GM20000 (cell line): ENCODE data around the gene CCAR1.
"Not testable (repeated sequence)": the region's sequence is repeated elsewhere in the genome, so short reads cannot be mapped to it uniquely, and the experiment has no call there.

Experiments used
- DNase-seq: peaks from one replicate; pipeline ENCODE4 v3.0.0; 2012; ENCODE audit warnings: low spot score
- TF ChIP-seq, protein P1 (sequence below): IDR thresholded peaks from 2 replicates; pipeline ENCODE4 v1.5.1; 2012; ENCODE audit warnings: mild to moderate bottlenecking, control low read depth; ENCODE audit errors: extremely low read depth, missing control alignments

CCAR1 gene, protein sequence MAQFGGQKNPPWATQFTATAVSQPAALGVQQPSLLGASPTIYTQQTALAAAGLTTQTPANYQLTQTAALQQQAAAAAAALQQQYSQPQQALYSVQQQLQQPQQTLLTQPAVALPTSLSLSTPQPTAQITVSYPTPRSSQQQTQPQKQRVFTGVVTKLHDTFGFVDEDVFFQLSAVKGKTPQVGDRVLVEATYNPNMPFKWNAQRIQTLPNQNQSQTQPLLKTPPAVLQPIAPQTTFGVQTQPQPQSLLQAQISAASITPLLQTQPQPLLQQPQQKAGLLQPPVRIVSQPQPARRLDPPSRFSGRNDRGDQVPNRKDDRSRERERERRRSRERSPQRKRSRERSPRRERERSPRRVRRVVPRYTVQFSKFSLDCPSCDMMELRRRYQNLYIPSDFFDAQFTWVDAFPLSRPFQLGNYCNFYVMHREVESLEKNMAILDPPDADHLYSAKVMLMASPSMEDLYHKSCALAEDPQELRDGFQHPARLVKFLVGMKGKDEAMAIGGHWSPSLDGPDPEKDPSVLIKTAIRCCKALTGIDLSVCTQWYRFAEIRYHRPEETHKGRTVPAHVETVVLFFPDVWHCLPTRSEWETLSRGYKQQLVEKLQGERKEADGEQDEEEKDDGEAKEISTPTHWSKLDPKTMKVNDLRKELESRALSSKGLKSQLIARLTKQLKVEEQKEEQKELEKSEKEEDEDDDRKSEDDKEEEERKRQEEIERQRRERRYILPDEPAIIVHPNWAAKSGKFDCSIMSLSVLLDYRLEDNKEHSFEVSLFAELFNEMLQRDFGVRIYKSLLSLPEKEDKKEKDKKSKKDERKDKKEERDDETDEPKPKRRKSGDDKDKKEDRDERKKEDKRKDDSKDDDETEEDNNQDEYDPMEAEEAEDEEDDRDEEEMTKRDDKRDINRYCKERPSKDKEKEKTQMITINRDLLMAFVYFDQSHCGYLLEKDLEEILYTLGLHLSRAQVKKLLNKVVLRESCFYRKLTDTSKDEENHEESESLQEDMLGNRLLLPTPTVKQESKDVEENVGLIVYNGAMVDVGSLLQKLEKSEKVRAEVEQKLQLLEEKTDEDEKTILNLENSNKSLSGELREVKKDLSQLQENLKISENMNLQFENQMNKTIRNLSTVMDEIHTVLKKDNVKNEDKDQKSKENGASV

DNA sequence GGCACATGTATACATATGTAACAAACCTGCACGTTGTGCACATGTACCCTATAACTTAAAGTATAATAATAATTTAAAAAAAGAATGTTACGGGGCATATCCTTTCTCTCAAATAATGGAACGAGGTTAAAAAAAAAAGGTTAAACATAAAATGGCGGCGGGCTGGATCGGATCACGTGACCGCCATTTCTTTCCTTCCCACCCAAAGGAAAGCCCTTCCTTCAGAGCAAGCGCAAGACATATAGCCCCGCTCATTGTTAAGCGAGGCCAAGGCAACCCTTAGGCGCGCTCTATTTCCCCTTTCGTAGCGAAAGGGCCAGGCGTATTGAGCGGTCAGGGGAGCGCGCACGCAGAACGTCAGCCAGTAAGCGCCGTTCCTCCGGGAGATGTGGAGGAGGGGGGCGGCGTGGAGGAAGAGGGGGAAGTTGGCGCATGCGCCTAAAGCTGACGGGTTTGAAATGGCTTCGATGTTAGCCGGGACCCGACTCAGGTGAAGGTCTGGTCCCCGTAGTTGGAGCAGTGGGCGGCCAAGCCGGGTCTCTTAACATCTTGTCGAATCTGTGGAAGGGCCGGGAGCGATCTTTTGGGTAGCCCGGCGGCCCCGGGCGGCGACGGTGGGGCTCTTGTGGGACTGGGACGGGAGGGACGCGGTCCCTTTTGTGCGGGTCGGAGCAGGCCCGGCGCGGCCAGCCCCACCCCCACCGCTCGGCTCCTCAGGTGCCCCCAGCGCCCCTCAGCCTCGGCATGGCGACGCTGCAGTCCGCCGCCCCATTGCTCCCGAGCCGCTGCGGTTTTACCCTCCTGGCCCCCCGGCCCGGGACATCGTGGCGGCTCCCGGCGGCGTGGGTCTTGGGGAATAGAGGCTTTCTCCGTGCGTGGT lies at the start of gene CCAR1:
CCAR1 (plus strand) TSS at position 447 of the 880 bp plus-strand sequence. CDS start 1,266 bp downstream, outside the sequence.
- TF ChIP-seq, protein P1, sequence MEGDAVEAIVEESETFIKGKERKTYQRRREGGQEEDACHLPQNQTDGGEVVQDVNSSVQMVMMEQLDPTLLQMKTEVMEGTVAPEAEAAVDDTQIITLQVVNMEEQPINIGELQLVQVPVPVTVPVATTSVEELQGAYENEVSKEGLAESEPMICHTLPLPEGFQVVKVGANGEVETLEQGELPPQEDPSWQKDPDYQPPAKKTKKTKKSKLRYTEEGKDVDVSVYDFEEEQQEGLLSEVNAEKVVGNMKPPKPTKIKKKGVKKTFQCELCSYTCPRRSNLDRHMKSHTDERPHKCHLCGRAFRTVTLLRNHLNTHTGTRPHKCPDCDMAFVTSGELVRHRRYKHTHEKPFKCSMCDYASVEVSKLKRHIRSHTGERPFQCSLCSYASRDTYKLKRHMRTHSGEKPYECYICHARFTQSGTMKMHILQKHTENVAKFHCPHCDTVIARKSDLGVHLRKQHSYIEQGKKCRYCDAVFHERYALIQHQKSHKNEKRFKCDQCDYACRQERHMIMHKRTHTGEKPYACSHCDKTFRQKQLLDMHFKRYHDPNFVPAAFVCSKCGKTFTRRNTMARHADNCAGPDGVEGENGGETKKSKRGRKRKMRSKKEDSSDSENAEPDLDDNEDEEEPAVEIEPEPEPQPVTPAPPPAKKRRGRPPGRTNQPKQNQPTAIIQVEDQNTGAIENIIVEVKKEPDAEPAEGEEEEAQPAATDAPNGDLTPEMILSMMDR: no peak
- peak; percentile 97 for DNase-seq

DNA sequence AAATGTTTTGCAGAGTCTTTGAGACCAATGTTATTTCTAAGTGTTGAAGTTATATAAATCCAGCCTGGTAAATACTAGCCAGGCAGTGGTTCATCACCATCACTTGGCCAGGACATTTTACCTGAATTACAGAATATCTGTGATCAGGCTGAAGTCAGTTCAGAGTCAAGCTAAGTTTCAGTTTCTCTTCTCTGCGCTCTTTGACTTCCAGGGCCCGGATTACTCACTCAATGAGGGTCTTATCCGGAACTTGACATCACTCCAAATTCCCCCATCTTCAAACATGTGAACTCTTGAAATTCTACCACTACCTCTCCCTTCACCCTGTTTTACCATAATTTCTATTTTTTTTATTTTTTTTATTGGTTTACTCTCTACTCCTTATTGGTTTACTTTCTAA lies 36.6 kb upstream of the CCAR1 start:
- DNase-seq: peak; percentile 30
- TF ChIP-seq, protein P1: no peak

DNA sequence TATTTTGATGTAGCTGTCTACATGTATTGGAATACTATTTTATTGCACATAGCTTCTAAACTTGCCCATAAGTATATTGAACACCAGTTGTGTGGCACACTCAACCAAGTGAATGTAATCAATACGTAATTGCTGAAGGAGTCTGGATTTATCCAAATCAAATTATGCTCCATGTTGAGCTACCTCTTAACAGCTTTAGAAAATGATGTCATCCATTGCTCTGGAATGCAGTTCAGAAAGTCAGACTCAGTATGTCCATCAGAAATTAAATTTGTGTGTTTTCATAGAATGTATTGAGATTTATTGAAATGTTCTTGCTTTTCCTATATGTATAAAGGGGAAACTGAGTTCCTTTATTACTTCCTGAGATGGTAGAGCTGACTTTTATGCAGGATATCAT lies 25.0 kb upstream of the CCAR1 start:
- TF ChIP-seq, protein P1: no peak
- DNase-seq: no peak

DNA sequence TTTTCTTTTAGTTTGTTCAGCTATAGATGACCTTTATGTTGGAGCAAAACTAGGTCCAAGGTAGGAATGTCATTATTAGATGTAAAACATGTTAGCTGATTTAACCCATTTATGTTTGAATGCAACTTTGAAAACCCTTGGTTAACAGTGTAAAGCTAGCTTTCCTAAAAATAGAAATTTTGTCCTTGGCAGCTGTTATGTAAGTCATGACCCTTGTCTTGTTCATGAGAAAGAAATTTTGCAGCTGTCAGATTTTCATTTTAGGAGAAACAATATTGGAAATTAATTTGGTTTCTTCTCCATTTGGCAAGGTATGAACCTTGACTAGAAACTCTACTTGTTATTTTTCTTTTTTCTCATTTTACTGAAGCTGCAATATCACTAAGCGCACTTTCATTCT lies 23.9 kb upstream of the CCAR1 start:
- TF ChIP-seq, protein P1: no peak
- no peak for DNase-seq

DNA sequence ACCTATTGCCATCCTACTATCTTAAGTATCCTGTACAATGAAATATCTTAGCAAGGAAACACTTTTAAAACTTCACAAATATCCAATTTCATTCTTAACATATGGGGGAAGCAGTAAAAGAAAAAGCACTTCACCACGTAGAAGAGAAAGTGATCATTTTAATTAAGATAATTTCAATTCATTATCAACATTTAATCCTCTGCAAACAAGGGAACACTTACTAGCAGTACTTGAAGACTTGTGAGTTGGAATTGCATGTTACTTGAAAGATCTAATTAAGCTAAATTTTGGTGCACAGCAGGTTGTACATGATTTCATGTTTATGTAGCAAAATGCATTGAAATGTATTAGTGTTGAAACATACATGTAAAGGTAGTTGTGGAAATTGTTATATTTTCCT lies 20.8 kb upstream of the CCAR1 start:
- TF ChIP-seq, protein P1: no peak
- no peak for DNase-seq

DNA sequence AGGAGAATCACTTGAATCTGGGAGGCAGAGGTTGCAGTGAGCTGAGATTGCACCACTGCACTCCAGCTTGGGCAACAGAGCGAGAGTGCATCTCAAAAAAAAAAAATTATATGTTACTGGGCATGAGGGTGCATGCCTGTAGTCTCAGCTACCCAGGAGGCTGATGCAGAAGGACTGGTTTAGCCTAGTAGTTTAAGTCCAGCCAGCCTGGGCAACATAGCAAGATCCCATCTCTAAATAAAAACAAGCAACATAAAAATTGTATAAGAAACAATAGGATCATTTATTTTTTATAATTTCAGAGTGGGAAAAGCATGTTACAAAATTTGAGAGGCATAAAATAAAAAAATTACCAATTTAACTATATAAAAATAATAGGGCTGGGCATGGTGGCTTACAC lies 15.5 kb upstream of the CCAR1 start:
- TF ChIP-seq, protein P1: no peak
- no peak for DNase-seq

DNA sequence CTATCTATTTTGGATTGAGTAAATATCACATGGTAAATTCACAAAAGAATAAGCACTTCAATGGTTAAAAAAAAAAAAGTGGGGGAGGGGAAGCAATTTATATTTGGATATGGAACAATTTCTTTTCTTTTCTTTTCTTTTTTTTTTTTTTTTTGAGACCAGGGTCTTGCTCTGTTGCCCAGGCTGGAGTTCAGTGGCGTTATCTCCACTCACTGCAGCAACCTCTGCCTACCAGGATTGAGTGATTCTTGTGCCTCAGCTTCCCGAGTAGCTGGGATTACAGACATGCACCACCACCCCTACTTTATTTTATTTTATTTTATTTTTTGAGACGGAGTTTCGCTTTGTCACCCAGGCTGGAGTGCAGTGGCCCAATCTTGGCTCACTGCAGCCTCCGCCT lies 12.1 kb upstream of the CCAR1 start:
- DNase-seq: not testable (repeated sequence)

DNA sequence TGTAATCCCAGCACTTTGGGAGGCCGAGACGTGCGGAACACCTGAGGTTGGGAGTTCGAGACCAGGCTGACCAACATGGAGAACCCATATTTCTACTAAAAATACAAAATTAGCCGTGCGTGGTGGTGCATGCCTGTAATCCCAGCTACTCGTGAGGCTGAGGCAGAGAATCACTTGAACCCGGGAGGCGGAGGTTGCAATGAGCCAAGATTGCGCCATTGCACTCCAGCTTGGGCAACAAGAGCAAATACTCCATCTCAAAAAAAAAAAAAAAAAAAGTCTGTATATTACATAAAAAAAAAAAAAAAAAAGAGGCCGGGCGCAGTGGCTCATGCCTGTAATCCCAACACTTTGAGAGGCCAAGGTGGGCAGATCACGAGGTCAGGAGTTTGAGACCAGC lies 8.0 kb upstream of the CCAR1 start:
- DNase-seq: not testable (repeated sequence)
